ENCODE measurements around the gene UGT2B15.
"Not testable (repeated sequence)": the region's sequence is repeated elsewhere in the genome, so short reads cannot be mapped to it uniquely, and the experiment has no call there.

The UGT2B15 gene

DNA sequence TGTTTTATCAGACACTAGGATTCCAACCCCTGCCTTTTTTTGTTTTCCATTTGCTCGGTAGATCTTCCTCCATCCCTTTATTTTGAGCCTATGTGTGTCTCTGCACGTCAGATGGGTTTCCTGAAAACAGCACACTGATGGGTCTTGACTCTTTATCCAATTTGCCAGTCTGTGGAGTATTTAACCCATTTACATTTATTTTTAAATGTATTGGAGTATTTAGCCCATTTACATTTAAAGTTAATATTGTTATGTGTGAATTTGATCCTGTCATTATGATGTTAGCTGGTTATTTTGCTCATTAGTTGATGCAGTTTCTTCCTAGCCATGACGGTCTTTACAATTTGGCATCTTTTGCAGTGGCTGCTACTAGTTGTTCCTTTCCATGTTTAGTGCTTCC lies 10.8 kb upstream of the UGT2B15 start:
- H3K4me1 ChIP-seq (ENCODE audit: control insufficient read depth, insufficient read depth, low read length); H3K36me3 ChIP-seq (ENCODE audit: control insufficient read depth, insufficient read depth, low read length); H3K4me3 ChIP-seq (ENCODE audit: low read length); H3K9ac ChIP-seq (ENCODE audit: low read length); H3K27me3 ChIP-seq (ENCODE audit: control insufficient read depth, insufficient read depth, low read length); H3K9me3 ChIP-seq (ENCODE audit: control insufficient read depth, low read length): not testable (repeated sequence)

DNA sequence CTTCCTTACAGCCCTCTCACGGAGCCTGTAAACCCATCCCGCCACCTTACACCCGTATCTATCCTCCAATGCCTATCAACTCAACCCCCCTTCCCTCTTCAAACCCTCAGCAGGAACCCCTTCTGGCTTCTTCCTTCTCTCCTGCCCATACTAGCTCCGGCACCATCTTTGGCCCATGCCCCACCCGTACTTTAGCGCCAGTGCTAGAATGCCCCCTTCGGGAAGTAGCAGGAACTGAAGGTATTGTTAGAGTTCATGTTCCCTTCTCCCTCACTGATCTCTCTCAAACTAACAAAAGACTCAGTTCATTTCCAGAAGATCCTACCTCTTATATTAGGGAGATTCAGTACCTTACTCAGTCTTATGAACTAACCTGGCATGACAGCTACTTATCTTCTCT lies 2.7 kb upstream of the UGT2B15 start:
- H3K4me3 ChIP-seq (ENCODE audit: low read length): no peak overlapping the region
- no peaks in the 10 kb centered on the region for H3K27me3 ChIP-seq (ENCODE audit: control insufficient read depth, insufficient read depth, low read length)
- no peaks in the 10 kb centered on the region for H3K4me1 ChIP-seq (ENCODE audit: control insufficient read depth, insufficient read depth, low read length)
- no peaks in the 10 kb centered on the region for H3K9me3 ChIP-seq (ENCODE audit: control insufficient read depth, low read length)
- H3K36me3 ChIP-seq (ENCODE audit: control insufficient read depth, insufficient read depth, low read length): no peaks in the 10 kb centered on the region
- no peak overlapping the region for H3K9ac ChIP-seq (ENCODE audit: low read length)

- H3K9ac ChIP-seq (ENCODE audit: low read length); H3K36me3 ChIP-seq (ENCODE audit: control insufficient read depth, insufficient read depth, low read length); H3K4me3 ChIP-seq (ENCODE audit: low read length); H3K27me3 ChIP-seq (ENCODE audit: control insufficient read depth, insufficient read depth, low read length); H3K4me1 ChIP-seq (ENCODE audit: control insufficient read depth, insufficient read depth, low read length); H3K9me3 ChIP-seq (ENCODE audit: control insufficient read depth, low read length): not testable (repeated sequence)
Measured at GRCh38 chr4:68671217-68671616, 765 bp upstream of the UGT2B15 start.

GRCh38 chr4:68668537-68669163 lies 1.8 kb downstream of the UGT2B15 start:
- not testable (repeated sequence) for H3K27me3 ChIP-seq (ENCODE audit: control insufficient read depth, insufficient read depth, low read length); H3K36me3 ChIP-seq (ENCODE audit: control insufficient read depth, insufficient read depth, low read length); H3K9me3 ChIP-seq (ENCODE audit: control insufficient read depth, low read length); H3K9ac ChIP-seq (ENCODE audit: low read length); H3K4me3 ChIP-seq (ENCODE audit: low read length); H3K4me1 ChIP-seq (ENCODE audit: control insufficient read depth, insufficient read depth, low read length)

- not testable (repeated sequence) for H3K9ac ChIP-seq (ENCODE audit: low read length); H3K4me3 ChIP-seq (ENCODE audit: low read length); H3K36me3 ChIP-seq (ENCODE audit: control insufficient read depth, insufficient read depth, low read length); H3K9me3 ChIP-seq (ENCODE audit: control insufficient read depth, low read length); H3K27me3 ChIP-seq (ENCODE audit: control insufficient read depth, insufficient read depth, low read length); H3K4me1 ChIP-seq (ENCODE audit: control insufficient read depth, insufficient read depth, low read length)
Measured at GRCh38 chr4:68667551-68667950, 2.9 kb downstream of the UGT2B15 start.

GRCh38 chr4:68664721-68665120 lies 5.7 kb downstream of the UGT2B15 start:
- H3K9me3 ChIP-seq (ENCODE audit: control insufficient read depth, low read length); H3K9ac ChIP-seq (ENCODE audit: low read length); H3K27me3 ChIP-seq (ENCODE audit: control insufficient read depth, insufficient read depth, low read length); H3K4me1 ChIP-seq (ENCODE audit: control insufficient read depth, insufficient read depth, low read length); H3K4me3 ChIP-seq (ENCODE audit: low read length); H3K36me3 ChIP-seq (ENCODE audit: control insufficient read depth, insufficient read depth, low read length): not testable (repeated sequence)

DNA sequence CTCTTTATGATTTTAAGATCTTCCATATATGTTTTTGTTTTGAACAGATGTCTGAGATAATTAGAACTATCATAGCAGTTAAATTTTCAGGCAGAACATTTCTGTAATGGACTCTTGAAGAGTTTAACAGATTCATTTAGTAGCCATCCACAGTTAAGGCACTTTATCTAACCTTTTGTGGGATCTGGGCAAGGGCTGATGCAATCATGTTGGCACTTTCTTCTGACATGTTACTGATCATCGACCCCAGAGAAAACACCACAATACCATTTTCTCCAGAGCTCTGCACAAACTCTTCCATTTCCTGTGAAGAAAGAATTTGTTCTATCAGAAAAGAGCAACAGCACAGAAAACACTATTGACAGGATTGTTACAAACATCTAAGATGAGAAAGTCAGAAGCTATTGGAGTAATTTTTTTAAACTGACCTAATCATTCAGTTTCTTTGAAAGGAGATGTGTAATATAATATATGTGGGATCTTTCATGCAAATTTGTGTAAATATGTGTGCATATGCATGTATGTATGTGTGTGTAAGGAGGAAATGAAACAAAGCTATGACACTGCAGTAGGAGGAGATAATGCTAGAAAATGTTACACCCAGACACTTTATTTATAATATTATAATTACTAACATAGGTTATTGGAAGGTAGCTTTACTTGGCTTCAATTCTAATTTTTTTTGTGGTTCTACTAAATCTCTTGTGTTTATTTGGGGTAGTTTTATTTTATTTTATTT lies 7.4 kb downstream of the UGT2B15 start:
- not testable (repeated sequence) for H3K4me3 ChIP-seq (ENCODE audit: low read length); H3K9ac ChIP-seq (ENCODE audit: low read length); H3K9me3 ChIP-seq (ENCODE audit: control insufficient read depth, low read length); H3K27me3 ChIP-seq (ENCODE audit: control insufficient read depth, insufficient read depth, low read length); H3K4me1 ChIP-seq (ENCODE audit: control insufficient read depth, insufficient read depth, low read length); H3K36me3 ChIP-seq (ENCODE audit: control insufficient read depth, insufficient read depth, low read length)

DNA sequence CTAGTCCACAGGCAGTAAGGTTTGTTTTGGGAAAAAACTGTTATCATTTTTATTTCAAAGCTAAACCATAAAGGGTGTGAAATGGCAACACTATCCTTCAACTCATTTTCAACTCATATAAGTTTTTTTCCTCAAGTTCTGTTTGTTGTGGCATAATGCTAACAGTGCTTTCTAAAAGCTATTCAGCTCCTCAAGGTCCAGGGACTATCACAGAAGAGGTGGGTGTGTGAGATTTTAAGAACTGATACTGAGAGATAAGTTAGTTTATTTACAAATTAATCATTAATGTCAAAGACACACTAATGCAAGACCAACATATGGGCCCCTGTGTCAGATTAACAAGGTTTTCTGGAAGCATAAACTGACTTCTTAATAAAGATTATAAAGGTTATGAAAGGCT lies 11.8 kb downstream of the UGT2B15 start:
- Histone ChIP-seq H3K4me3 (ENCODE audit: low read length) (no peak overlapping the region), H3K36me3 (ENCODE audit: control insufficient read depth, insufficient read depth, low read length) (no peaks in the 10 kb centered on the region), H3K4me1 (ENCODE audit: control insufficient read depth, insufficient read depth, low read length) (peaks cover 21% of the 10 kb centered on the region), H3K9me3 (ENCODE audit: control insufficient read depth, low read length) (no peaks in the 10 kb centered on the region), H3K27me3 (ENCODE audit: control insufficient read depth, insufficient read depth, low read length) (no peaks in the 10 kb centered on the region), H3K9ac (ENCODE audit: low read length) (no peak overlapping the region)

DNA sequence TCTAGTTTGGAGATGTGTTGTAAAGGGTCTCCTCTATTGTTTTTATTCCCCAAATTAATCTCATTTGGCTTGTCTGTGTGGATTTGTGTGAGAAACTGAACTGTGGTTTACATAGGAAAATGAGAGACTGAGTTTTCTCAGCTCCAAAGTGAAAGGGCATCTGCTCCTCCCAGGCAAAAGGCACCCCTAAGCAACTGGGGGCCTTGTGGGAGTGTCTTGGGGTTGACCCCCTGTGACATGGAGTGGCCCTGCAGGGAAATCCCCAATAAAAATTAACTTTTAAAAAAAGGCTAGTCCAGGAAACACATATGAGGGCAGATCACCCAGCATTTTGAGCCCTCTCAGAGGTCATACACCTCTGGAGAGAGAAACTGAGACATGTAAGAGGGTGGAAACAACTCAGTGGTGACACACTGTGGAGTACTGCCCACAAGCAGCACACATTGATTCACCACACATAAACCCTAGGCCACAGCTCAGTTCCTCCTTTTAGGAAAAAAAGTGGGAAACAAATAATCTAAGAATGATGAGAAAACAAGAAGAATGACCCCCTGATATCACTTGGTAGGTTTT lies 13.3 kb downstream of the UGT2B15 start:
- not testable (repeated sequence) for H3K4me3 ChIP-seq (ENCODE audit: low read length); H3K27me3 ChIP-seq (ENCODE audit: control insufficient read depth, insufficient read depth, low read length); H3K9me3 ChIP-seq (ENCODE audit: control insufficient read depth, low read length); H3K36me3 ChIP-seq (ENCODE audit: control insufficient read depth, insufficient read depth, low read length)
- Histone ChIP-seq H3K4me1 (ENCODE audit: control insufficient read depth, insufficient read depth, low read length) (peaks cover 21% of the 10 kb centered on the region), H3K9ac (ENCODE audit: low read length) (peak overlapping the region; percentile 45)

GRCh38 chr4:68656445-68656973 lies 13.9 kb downstream of the UGT2B15 start:
- not testable (repeated sequence) for H3K4me3 ChIP-seq (ENCODE audit: low read length)

GRCh38 chr4:68655764-68656444 lies 14.5 kb downstream of the UGT2B15 start:
- H3K4me3 ChIP-seq (ENCODE audit: low read length): no peak overlapping the region
- H3K9me3 ChIP-seq (ENCODE audit: control insufficient read depth, low read length): no peaks in the 10 kb centered on the region
- peaks cover 21% of the 10 kb centered on the region for H3K4me1 ChIP-seq (ENCODE audit: control insufficient read depth, insufficient read depth, low read length)
- no peaks in the 10 kb centered on the region for H3K36me3 ChIP-seq (ENCODE audit: control insufficient read depth, insufficient read depth, low read length)
- H3K9ac ChIP-seq (ENCODE audit: low read length): no peak overlapping the region
- H3K27me3 ChIP-seq (ENCODE audit: control insufficient read depth, insufficient read depth, low read length): no peaks in the 10 kb centered on the region

More at GRCh38 chr4:68656445-68656973, 13.9 kb downstream of the UGT2B15 start:
- H3K9me3 ChIP-seq (ENCODE audit: control insufficient read depth, low read length); H3K27me3 ChIP-seq (ENCODE audit: control insufficient read depth, insufficient read depth, low read length); H3K36me3 ChIP-seq (ENCODE audit: control insufficient read depth, insufficient read depth, low read length): not testable (repeated sequence)
- Histone ChIP-seq H3K4me1 (ENCODE audit: control insufficient read depth, insufficient read depth, low read length) (peaks cover 21% of the 10 kb centered on the region), H3K9ac (ENCODE audit: low read length) (peak overlapping the region; percentile 45)
